H9 (cell line): ENCODE data around the gene FXYD1. TPM values are rescaled to one million over a fixed set of nuclear protein-coding genes. Genes with fewer than 3 reads are reported as not detected.

Experiments
- DNase-seq: peaks from one replicate; pipeline ENCODE4 v3.0.0-alpha.2; 2017
- H2AFZ ChIP-seq: one replicate; pipeline ENCODE4 v1.6.1; 2013; ENCODE audit warnings: mild to moderate bottlenecking, low read length, control low read depth, moderate library complexity
- H2AK5ac ChIP-seq: 2 replicates; pipeline ENCODE4 v1.6.1; 2013; ENCODE audit warnings: low read length, control low read depth, mixed read lengths; ENCODE audit not compliant: insufficient read length
- H2BK120ac ChIP-seq: one replicate; pipeline ENCODE4 v1.6.1; 2013; ENCODE audit warnings: low read depth, mild to moderate bottlenecking, low read length, control low read depth, inconsistent platforms; ENCODE audit not compliant: poor library complexity, severe bottlenecking
- H2BK12ac ChIP-seq: 2 replicates; pipeline ENCODE4 v1.6.1; 2013; ENCODE audit warnings: low read length, control low read depth, mixed read lengths, low read depth; ENCODE audit not compliant: insufficient read length
- H2BK15ac ChIP-seq: 2 replicates; pipeline ENCODE4 v1.6.1; 2013; ENCODE audit warnings: low read depth, low read length, control low read depth
- H2BK20ac ChIP-seq: one replicate; pipeline ENCODE4 v1.6.1; 2013; ENCODE audit warnings: low read depth, mild to moderate bottlenecking, low read length, control low read depth, inconsistent platforms; ENCODE audit not compliant: poor library complexity, severe bottlenecking
- H2BK5ac ChIP-seq: 2 replicates; pipeline ENCODE4 v1.6.1; 2013; ENCODE audit warnings: low read length, control low read depth, mixed read lengths; ENCODE audit not compliant: insufficient read length
- H3K14ac ChIP-seq: 2 replicates; pipeline ENCODE4 v1.6.1; 2013; ENCODE audit warnings: low read length, control low read depth; ENCODE audit not compliant: insufficient read depth
- H3K18ac ChIP-seq: 2 replicates; pipeline ENCODE4 v1.6.1; 2013; ENCODE audit warnings: low read depth, mild to moderate bottlenecking, mixed read lengths, low read length, control low read depth; ENCODE audit not compliant: insufficient read length
- H3K23ac ChIP-seq: 2 replicates; pipeline ENCODE4 v1.6.1; 2013; ENCODE audit warnings: low read length, control low read depth, mixed read lengths, low read depth; ENCODE audit not compliant: insufficient read length
- H3K23me2 ChIP-seq: 2 replicates; pipeline ENCODE4 v1.6.1; 2013; ENCODE audit warnings: low read depth, mild to moderate bottlenecking, mixed read lengths, low read length, control low read depth; ENCODE audit not compliant: insufficient read length, poor library complexity, severe bottlenecking
- H3K27ac ChIP-seq: 2 replicates; pipeline ENCODE4 v1.5.1; 2013; ENCODE audit warnings: low read length, control low read depth, mixed read lengths, low read depth; ENCODE audit not compliant: insufficient read length
- H3K27me3 ChIP-seq: 2 replicates; pipeline ENCODE4 v1.6.1; 2013; ENCODE audit warnings: low read length, control low read depth, inconsistent platforms; ENCODE audit not compliant: insufficient read depth
- H3K4ac ChIP-seq: 2 replicates; pipeline ENCODE4 v1.6.1; 2013; ENCODE audit warnings: low read depth, mild to moderate bottlenecking, control low read depth, inconsistent platforms, low read length, moderate library complexity
- H3K4me1 ChIP-seq: 2 replicates; pipeline ENCODE4 v1.6.1; 2013; ENCODE audit warnings: low read length, control low read depth, inconsistent platforms; ENCODE audit not compliant: insufficient read depth
- H3K4me2 ChIP-seq: 2 replicates; pipeline ENCODE4 v1.6.1; 2013; ENCODE audit warnings: low read length, control low read depth, mixed read lengths; ENCODE audit not compliant: insufficient read length, insufficient read depth
- H3K56ac ChIP-seq: 2 replicates; pipeline ENCODE4 v1.6.1; 2013; ENCODE audit warnings: low read depth, mild to moderate bottlenecking, mixed read lengths, low read length, control low read depth; ENCODE audit not compliant: insufficient read length
- H3K79me1 ChIP-seq: 2 replicates; pipeline ENCODE4 v1.6.1; 2013; ENCODE audit warnings: low read depth, mild to moderate bottlenecking, moderate library complexity, low read length, control low read depth, inconsistent platforms; ENCODE audit not compliant: insufficient read depth, poor library complexity, severe bottlenecking
- H3K79me2 ChIP-seq: 2 replicates; pipeline ENCODE4 v1.6.1; 2013; ENCODE audit warnings: low read length, control low read depth, inconsistent platforms; ENCODE audit not compliant: insufficient read depth
- H3K9ac ChIP-seq: 2 replicates; pipeline ENCODE4 v1.6.1; 2013; ENCODE audit warnings: low read length, control low read depth, mixed read lengths; ENCODE audit not compliant: insufficient read length; ENCODE audit errors: extremely low read depth
- H3K9me3 ChIP-seq: one replicate; pipeline ENCODE4 v1.6.1; 2013; ENCODE audit warnings: low read depth, low read length, inconsistent platforms; ENCODE audit not compliant: control insufficient read depth
- H3T11ph ChIP-seq: one replicate; pipeline ENCODE4 v1.6.1; 2013; ENCODE audit warnings: mild to moderate bottlenecking, low read length, control low read depth, inconsistent platforms
- H4K20me1 ChIP-seq: one replicate; pipeline ENCODE4 v1.6.1; 2013; ENCODE audit not compliant: control insufficient read depth, insufficient read length, insufficient read depth
- H4K5ac ChIP-seq: 2 replicates; pipeline ENCODE4 v1.6.1; 2013; ENCODE audit warnings: low read depth, mild to moderate bottlenecking, mixed read lengths, low read length, control low read depth; ENCODE audit not compliant: insufficient read length
- H4K8ac ChIP-seq: replicated peaks from 2 replicates; pipeline ENCODE4 v1.6.1; 2013; ENCODE audit warnings: low read length, control low read depth, mixed read lengths, low read depth; ENCODE audit not compliant: insufficient read length
- H4K91ac ChIP-seq: 2 replicates; pipeline ENCODE4 v1.6.1; 2013; ENCODE audit warnings: low read depth, mild to moderate bottlenecking, moderate library complexity, mixed read lengths, low read length, control low read depth; ENCODE audit not compliant: insufficient read length
- H3K27ac Mint-ChIP-seq, 3 experiments: 2 replicates in 2 of 3; 3 replicates in 1 of 3; pipeline ENCODE4 v1.8.0; 2020 to 2021; ENCODE audit warnings: mixed read lengths in 3 of 3, mild to moderate bottlenecking in 1 of 3, moderate library complexity in 1 of 3
- H3K27me3 Mint-ChIP-seq: 2 replicates; pipeline ENCODE4 v1.8.0; 2021; ENCODE audit warnings: low read depth, mild to moderate bottlenecking, moderate library complexity, mixed read lengths
- H3K36me3 Mint-ChIP-seq, 3 experiments: 2 replicates in 2 of 3; 3 replicates in 1 of 3; pipeline ENCODE4 v1.8.0; 2020 to 2021; ENCODE audit warnings: low read depth in 3 of 3, mixed read lengths in 3 of 3; ENCODE audit not compliant: insufficient read depth in 1 of 3
- H3K4me1 Mint-ChIP-seq, 2 experiments: 2 replicates each; pipeline ENCODE4 v1.8.0; 2020; ENCODE audit warnings: mixed read lengths in 2 of 2
- H3K4me3 Mint-ChIP-seq, 2 experiments: 2 replicates in 1 of 2; 3 replicates in 1 of 2; pipeline ENCODE4 v1.8.0; 2020 to 2021; ENCODE audit warnings: mild to moderate bottlenecking in 2 of 2, mixed read lengths in 2 of 2, moderate library complexity in 1 of 2
- H3K9me3 Mint-ChIP-seq, 2 experiments: 2 replicates in 1 of 2; 3 replicates in 1 of 2; pipeline ENCODE4 v1.8.0; 2020; ENCODE audit warnings: mild to moderate bottlenecking in 2 of 2, mixed read lengths in 2 of 2, moderate library complexity in 1 of 2
- WGBS: extraction: QIAGEN DNeasy Blood & Tissue Kit; methylation state at CpG from one replicate; pipeline ENCODE4 v1.1.7; 2013; ENCODE audit warnings: missing lambda C conversion rate, low lambda C conversion rate, mixed read lengths; ENCODE audit not compliant: insufficient read length; ENCODE audit errors: extremely low coverage; 5-methylcytosine and 5-hydroxymethylcytosine counted together
- total RNA-seq: library from RNA; stranded (reverse); gene quantifications from 2 replicates; pipeline ENCODE4 v1.2.1, GENCODE V29; 2021
- TF ChIP-seq, protein P1 (sequence below): fragments of 200-600 bp; sonication (generic); conservative IDR thresholded peaks from 3 replicates; pipeline ENCODE4 v1.8.0; 2021; ENCODE audit warnings: antibody characterized with exemption, mild to moderate bottlenecking

The FXYD1 gene
- total RNA-seq, 1 experiment from 2014 or later: 7.7 TPM

DNA sequence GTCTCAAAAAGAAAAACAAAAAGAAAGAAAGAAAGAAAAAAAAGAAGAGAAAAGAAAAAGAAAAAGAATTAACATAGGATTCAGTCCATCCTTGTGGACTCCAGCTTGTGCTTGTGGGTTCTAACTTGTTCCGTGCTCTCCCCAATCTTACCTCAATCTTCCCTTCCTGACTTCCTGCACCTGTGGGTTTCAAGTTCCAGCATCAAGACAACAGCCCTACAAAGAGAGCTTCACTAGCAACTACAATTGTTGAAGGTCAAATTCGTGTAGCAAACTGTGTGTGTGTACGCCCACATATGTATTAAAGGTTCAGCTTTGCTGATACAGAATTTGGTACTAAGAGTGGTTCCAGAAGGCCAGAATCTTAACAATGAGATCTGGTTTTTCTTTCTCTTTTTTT lies 41.2 kb downstream of the FXYD1 start:
- Mint-ChIP-seq H3K27me3 (peaks cover 10% of the 10 kb centered on the region), H3K4me3 (no peak overlapping the region), H3K27ac (no peak overlapping the region), H3K4me1 (peaks cover 6 to 8% of the 10 kb centered on the region in 2 experiments), H3K9me3 (peaks cover 8 to 16% of the 10 kb centered on the region in 2 experiments), H3K36me3 (peaks cover 0 to 8% (median 3%) of the 10 kb centered on the region in 3 experiments; a peak in 3 of 7 replicates)
- H3K9ac ChIP-seq: no peak overlapping the region
- no peak overlapping the region for H2AFZ ChIP-seq
- no peaks in the 10 kb centered on the region for H3K9me3 ChIP-seq
- H3T11ph ChIP-seq: no peak overlapping the region
- WGBS: no CpG with 5 or more reads among the region's 3 CpGs
- H4K8ac ChIP-seq: no peak overlapping the region
- no peak overlapping the region for H3K27ac ChIP-seq
- no peak overlapping the region for H3K4me2 ChIP-seq
- no peak overlapping the region for H3K18ac ChIP-seq
- no peaks in the 10 kb centered on the region for H3K23me2 ChIP-seq
- no peak overlapping the region for H3K23ac ChIP-seq
- TF ChIP-seq, protein P1, sequence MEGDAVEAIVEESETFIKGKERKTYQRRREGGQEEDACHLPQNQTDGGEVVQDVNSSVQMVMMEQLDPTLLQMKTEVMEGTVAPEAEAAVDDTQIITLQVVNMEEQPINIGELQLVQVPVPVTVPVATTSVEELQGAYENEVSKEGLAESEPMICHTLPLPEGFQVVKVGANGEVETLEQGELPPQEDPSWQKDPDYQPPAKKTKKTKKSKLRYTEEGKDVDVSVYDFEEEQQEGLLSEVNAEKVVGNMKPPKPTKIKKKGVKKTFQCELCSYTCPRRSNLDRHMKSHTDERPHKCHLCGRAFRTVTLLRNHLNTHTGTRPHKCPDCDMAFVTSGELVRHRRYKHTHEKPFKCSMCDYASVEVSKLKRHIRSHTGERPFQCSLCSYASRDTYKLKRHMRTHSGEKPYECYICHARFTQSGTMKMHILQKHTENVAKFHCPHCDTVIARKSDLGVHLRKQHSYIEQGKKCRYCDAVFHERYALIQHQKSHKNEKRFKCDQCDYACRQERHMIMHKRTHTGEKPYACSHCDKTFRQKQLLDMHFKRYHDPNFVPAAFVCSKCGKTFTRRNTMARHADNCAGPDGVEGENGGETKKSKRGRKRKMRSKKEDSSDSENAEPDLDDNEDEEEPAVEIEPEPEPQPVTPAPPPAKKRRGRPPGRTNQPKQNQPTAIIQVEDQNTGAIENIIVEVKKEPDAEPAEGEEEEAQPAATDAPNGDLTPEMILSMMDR: no peak
- no peak overlapping the region for H2BK12ac ChIP-seq
- no peaks in the 10 kb centered on the region for H3K79me1 ChIP-seq
- no peak overlapping the region for H4K5ac ChIP-seq
- H3K79me2 ChIP-seq: no peaks in the 10 kb centered on the region
- H2AK5ac ChIP-seq: no peak overlapping the region
- H4K91ac ChIP-seq: no peak overlapping the region
- H2BK15ac ChIP-seq: no peak overlapping the region
- no peak overlapping the region for H2BK120ac ChIP-seq
- H3K27me3 ChIP-seq: no peaks in the 10 kb centered on the region; the same call in 1 of the 2 replicates
- H3K56ac ChIP-seq: no peak overlapping the region
- H4K20me1 ChIP-seq: no peaks in the 10 kb centered on the region
- H2BK20ac ChIP-seq: no peak overlapping the region
- no peak overlapping the region for H3K4ac ChIP-seq
- no peak overlapping the region for H2BK5ac ChIP-seq
- H3K4me1 ChIP-seq: no peaks in the 10 kb centered on the region
- no peak overlapping the region for H3K14ac ChIP-seq
- DNase-seq: peak; percentile 1
